ENCODE results near the gene AOAH. TPM values are rescaled to one million over a fixed set of nuclear protein-coding genes. Genes with fewer than 3 reads are reported as not detected.

Gene AOAH
- total and polyA plus RNA-seq, 2 of the 13 experiments (the other 11 are each of a cell fraction or from before 2014, with no cell fraction given): not detected

DNA sequence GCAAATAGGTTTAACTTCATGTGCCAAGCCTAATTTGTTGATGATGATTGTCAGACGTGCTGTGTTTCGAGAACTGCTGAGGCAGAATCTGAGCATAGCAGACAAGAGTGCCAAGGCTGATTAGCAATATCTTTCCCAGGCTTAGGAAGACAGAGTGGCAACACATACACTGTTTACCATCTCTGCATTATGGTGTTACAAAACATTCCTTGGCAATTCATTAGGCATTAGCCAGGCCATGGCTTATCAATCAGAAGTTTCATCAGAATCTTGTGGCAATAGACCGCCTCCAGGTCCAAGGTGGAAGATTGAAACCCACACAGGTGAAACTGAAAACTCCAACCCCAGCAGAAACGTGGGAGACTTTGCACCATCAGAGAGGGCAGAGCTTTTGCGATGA, 148.5 kb downstream of the AOAH start (continued):
- TF ChIP-seq, protein P1, sequence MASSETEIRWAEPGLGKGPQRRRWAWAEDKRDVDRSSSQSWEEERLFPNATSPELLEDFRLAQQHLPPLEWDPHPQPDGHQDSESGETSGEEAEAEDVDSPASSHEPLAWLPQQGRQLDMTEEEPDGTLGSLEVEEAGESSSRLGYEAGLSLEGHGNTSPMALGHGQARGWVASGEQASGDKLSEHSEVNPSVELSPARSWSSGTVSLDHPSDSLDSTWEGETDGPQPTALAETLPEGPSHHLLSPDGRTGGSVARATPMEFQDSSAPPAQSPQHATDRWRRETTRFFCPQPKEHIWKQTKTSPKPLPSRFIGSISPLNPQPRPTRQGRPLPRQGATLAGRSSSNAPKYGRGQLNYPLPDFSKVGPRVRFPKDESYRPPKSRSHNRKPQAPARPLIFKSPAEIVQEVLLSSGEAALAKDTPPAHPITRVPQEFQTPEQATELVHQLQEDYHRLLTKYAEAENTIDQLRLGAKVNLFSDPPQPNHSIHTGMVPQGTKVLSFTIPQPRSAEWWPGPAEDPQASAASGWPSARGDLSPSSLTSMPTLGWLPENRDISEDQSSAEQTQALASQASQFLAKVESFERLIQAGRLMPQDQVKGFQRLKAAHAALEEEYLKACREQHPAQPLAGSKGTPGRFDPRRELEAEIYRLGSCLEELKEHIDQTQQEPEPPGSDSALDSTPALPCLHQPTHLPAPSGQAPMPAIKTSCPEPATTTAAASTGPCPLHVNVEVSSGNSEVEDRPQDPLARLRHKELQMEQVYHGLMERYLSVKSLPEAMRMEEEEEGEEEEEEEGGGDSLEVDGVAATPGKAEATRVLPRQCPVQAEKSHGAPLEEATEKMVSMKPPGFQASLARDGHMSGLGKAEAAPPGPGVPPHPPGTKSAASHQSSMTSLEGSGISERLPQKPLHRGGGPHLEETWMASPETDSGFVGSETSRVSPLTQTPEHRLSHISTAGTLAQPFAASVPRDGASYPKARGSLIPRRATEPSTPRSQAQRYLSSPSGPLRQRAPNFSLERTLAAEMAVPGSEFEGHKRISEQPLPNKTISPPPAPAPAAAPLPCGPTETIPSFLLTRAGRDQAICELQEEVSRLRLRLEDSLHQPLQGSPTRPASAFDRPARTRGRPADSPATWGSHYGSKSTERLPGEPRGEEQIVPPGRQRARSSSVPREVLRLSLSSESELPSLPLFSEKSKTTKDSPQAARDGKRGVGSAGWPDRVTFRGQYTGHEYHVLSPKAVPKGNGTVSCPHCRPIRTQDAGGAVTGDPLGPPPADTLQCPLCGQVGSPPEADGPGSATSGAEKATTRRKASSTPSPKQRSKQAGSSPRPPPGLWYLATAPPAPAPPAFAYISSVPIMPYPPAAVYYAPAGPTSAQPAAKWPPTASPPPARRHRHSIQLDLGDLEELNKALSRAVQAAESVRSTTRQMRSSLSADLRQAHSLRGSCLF (CRISPR knock-in tag; IDR thresholded peaks at IDR 0.05; ENCODE audit: borderline replicate concordance): no peak
- TF ChIP-seq HDAC6 (IDR thresholded peaks at IDR 0.05; ENCODE audit: low read depth, low read length): no peak
- TF ChIP-seq MYC (CRISPR knock-in tag; IDR thresholded peaks at IDR 0.05; ENCODE audit: borderline replicate concordance): no peak

DNA sequence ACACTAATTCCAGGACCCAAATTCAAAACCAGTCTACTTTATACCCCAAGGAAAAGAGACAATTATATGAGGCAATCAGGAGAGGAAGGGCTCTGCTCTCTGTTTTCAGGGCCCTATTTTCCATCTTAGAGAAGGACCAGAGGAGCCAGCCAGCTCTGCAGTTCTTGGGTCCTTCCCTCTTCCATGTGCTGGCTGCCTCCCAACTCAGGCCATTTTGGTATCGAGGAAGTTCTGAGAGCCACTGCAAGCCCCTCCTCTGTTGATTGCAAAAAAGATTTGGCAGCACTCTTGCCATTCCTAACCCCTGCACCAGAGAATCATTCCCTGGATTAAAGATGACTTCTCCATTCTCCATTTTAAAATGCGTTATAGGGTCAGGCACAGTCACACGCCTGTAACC, 151.2 kb downstream of the AOAH start:
- TF ChIP-seq ZNF205 (CRISPR knock-in tag; IDR thresholded peaks at IDR 0.05) (no peak), ZNF652 (CRISPR knock-in tag; IDR thresholded peaks at IDR 0.05; ENCODE audit: borderline replicate concordance, low read depth) (no peak), ZNF12 (CRISPR knock-in tag; IDR thresholded peaks at IDR 0.05) (no peak), NR1H2 (CRISPR knock-in tag; IDR thresholded peaks at IDR 0.05; ENCODE audit: borderline replicate concordance, low read depth) (no peak), ZNF709 (CRISPR knock-in tag; IDR thresholded peaks at IDR 0.05) (no peak), ARNT2 (CRISPR knock-in tag; IDR thresholded peaks at IDR 0.05; ENCODE audit: low read depth) (no peak), ZNF34 (CRISPR knock-in tag; IDR thresholded peaks at IDR 0.05; ENCODE audit: borderline replicate concordance) (no peak), HINFP (CRISPR knock-in tag; IDR thresholded peaks at IDR 0.05; ENCODE audit: low read depth) (no peak), CBX5 (CRISPR knock-in tag; IDR thresholded peaks at IDR 0.05; ENCODE audit: borderline replicate concordance) (no peak), ZNF772 (CRISPR knock-in tag; IDR thresholded peaks at IDR 0.05) (no peak), RAD51 (IDR thresholded peaks at IDR 0.05; ENCODE audit: borderline replicate concordance) (no peak), ZNF24 (IDR thresholded peaks at IDR 0.05) (no peak), NR0B2 (CRISPR knock-in tag; IDR thresholded peaks at IDR 0.05) (no peak), FOXJ3 (CRISPR knock-in tag; IDR thresholded peaks at IDR 0.05; ENCODE audit: borderline replicate concordance) (no peak)
- Histone ChIP-seq H3K4me3 (replicated peaks in 1 of 3; ENCODE audit: insufficient read depth in 1 of 3, low read depth in 2 of 3, low read length in 3 of 3) (no peak overlapping the region), H3K9ac (ENCODE audit: insufficient read depth, low read depth, low read length) (no peak overlapping the region), H3K27me3 (ENCODE audit: control insufficient read depth in 1 of 2, insufficient read depth in 2 of 2, low read length in 2 of 2) (no peaks in the 10 kb centered on the region; a peak in 1 of 5 replicates), H3K36me3 (replicated peaks in 1 of 2; ENCODE audit: control insufficient read depth in 1 of 2, insufficient read depth in 2 of 2, low read length in 2 of 2) (no peaks in the 10 kb centered on the region), H3K4me2 (ENCODE audit: low read depth, low read length) (no peak overlapping the region), H3K79me2 (ENCODE audit: insufficient read depth, low read length) (no peaks in the 10 kb centered on the region), H3K27ac (ENCODE audit: extremely low read length, insufficient read depth, low read length) (no peak overlapping the region), H4K20me1 (ENCODE audit: insufficient read depth, low read length) (no peaks in the 10 kb centered on the region), H3K4me1 (ENCODE audit: insufficient read depth, low read length) (no peaks in the 10 kb centered on the region), H2AFZ (ENCODE audit: low read length) (no peak overlapping the region), H3K9me3 (ENCODE audit: low read length) (no peaks in the 10 kb centered on the region)
- ATAC-seq: no peak
- ChIA-PET CTCF (ENCODE audit: low intra/inter-chr PET ratio, low total read pairs) (no interaction called here), POLR2A (no interaction called here)
- intact Hi-C loops (cut with micrococcal nuclease; ENCODE audit: unreplicated experiment): no loop called here
- no peak for FAIRE-seq
- 29% methylated on average over 3 of the region's 3 CpGs for WGBS (ENCODE audit: low lambda C conversion rate)
- no TSS peak for BruUV-seq (replicated peaks)
- no peak for DNase-seq (ENCODE audit: low spot score)
- in situ Hi-C loops (cut with HindIII; ENCODE audit: extremely low pct_ligation_motif_present, low pct_unique_long_range_greater_than_20kb): no loop called here

All from HepG2 (cell line).